Stomach (tissue), 9 donors: ENCODE results near the gene MYO3B. TPM values are rescaled to one million over a fixed set of nuclear protein-coding genes. Genes with fewer than 3 reads are reported as not detected.
"Not testable (repeated sequence)": the region's sequence is repeated elsewhere in the genome, so short reads cannot be mapped to it uniquely, and the experiment has no call there.

Experiments
- DNase-seq, 2 donors: peaks; one replicate each; pipeline versions ENCODE4 v3.0.0 to v3.0.0-alpha.2; 2013 to 2019
- H3K27ac ChIP-seq, 5 donors: fragments of 200-600 bp in 4 of 5; sonication (generic) in 4 of 5; one replicate each; pipeline ENCODE4 v1.5.1; 2013 to 2019; ENCODE audit warnings: mild to moderate bottlenecking in 1 of 5, moderate library complexity in 1 of 5
- H3K27me3 ChIP-seq, 3 donors: fragments of 200-600 bp; sonication (generic); one replicate each; pipeline ENCODE4 v1.5.1; 2017 to 2019; ENCODE audit warnings: mixed run types in 1 of 3
- H3K36me3 ChIP-seq, 4 donors: fragments of 200-600 bp; sonication (generic); 1 replicate in 3 of 4; 2 replicates in 1 of 4; pipeline ENCODE4 v1.5.1; 2016 to 2019
- H3K4me1 ChIP-seq, 4 donors: fragments of 200-600 bp; sonication (generic); one replicate each; pipeline ENCODE4 v1.5.1; 2016 to 2019
- H3K4me3 ChIP-seq, 4 donors: fragments of 200-600 bp; sonication (generic) in 3 of 4; one replicate each; pipeline ENCODE4 v1.5.1; 2016 to 2019; ENCODE audit warnings: mild to moderate bottlenecking in 1 of 4
- H3K9me3 ChIP-seq, 4 donors: fragments of 200-600 bp; sonication (generic); one replicate each; pipeline ENCODE4 v1.5.1; 2016 to 2019
- EP300 ChIP-seq: sonication (generic); formaldehyde crosslinking; IDR thresholded peaks from one replicate; pipeline ENCODE4 v1.6.1; 2017; ENCODE audit warnings: antibody characterized with exemption
- POLR2A ChIP-seq, 4 donors: fragments of 450-650 bp; IDR thresholded peaks; one replicate each; pipeline ENCODE4 v1.6.1; 2016; ENCODE audit warnings: antibody characterized with exemption in 4 of 4, control low read depth in 2 of 4, mild to moderate bottlenecking in 1 of 4, moderate library complexity in 1 of 4
- POLR2AphosphoS5 ChIP-seq, 3 donors: sonication (generic); formaldehyde crosslinking; IDR thresholded peaks; one replicate each; pipeline ENCODE4 v1.6.1; 2016; ENCODE audit warnings: antibody characterized with exemption in 3 of 3
- WGBS, 5 donors: extraction: QIAGEN DNeasy Blood & Tissue Kit in 3 of 5; methylation state at CpG; one replicate each; pipeline versions ENCODE4 v1.1.5 to v1.1.7; 2013 to 2018; 5-methylcytosine and 5-hydroxymethylcytosine counted together
- intact Hi-C: fragments of 100-400 bp; cut with DNase I; formaldehyde crosslinking; loops from one replicate; pipeline ENCODE4 v1.15.1; 2023; ENCODE audit warnings: low total_unique reads
- polyA plus RNA-seq, 3 donors: library from polyadenylated mRNA; stranded (reverse); fragments of 200-250 nt; gene quantifications; one replicate each; pipeline ENCODE4 v1.2.3, GENCODE V29; 2013
- total RNA-seq, 5 donors: library from RNA; depleted of rRNA; stranded (reverse); fragments of >200 nt; gene quantifications; one replicate each; pipeline versions ENCODE4 v1.1.0 to v1.2.3, GENCODE V29; 2014 to 2016
- TF ChIP-seq, protein P1 (sequence below), 7 experiments: fragments of 450-650 bp in 4 of 7; fragments of 200-600 bp in 3 of 7; sonication (generic) in 3 of 7; IDR thresholded peaks; one replicate each; pipeline ENCODE4 v1.5.1; 2016 to 2019; ENCODE audit warnings: antibody characterized with exemption in 7 of 7, control low read depth in 2 of 7, mild to moderate bottlenecking in 1 of 7
- donor health status: healthy with polysubstance abuse.
- donor health status: Bipolar disorder and iron deficiency.
- donor health status: healthy.

Gene MYO3B
- total and polyA plus RNA-seq, 8 donors, result 0.05 to 0.37 TPM; not detected in 6

DNA sequence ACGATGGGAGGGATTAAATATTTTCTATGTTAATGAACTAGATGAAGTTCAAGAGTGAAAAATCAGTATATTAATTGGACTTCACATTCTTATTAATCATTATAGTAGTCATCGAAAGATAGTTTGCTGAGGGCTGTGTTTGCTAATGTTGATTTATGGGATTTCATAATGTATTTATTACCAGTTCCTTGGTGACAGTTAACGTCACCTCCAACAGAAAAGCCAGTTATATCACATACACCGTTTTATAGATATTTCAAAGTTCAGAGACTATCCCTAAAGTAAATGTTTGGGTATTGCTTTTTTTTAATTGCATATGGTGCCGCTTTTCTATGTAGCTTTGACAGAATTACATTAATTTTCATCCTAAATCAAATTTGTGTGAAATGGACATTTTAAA is 487.8 kb downstream of the MYO3B start:
- WGBS, 5 donors, result 58 to 70% (median 68%) methylated on average over 5 of the region's 5 CpGs
- Histone ChIP-seq H3K9me3 (no peaks in the 10 kb centered on the region), H3K4me1 (peaks cover 0 to under 1% (median 0%) of the 10 kb centered on the region in 4 donors), H3K36me3 (no peaks in the 10 kb centered on the region), H3K27ac (no peak overlapping the region), H3K4me3 (no peak overlapping the region), H3K27me3 (no peaks in the 10 kb centered on the region)
- no peak for DNase-seq
- intact Hi-C loops, result no loop called here
- TF ChIP-seq POLR2A (IDR thresholded peaks at IDR 0.05), result no peak
- TF ChIP-seq POLR2AphosphoS5 (IDR thresholded peaks at IDR 0.05), result no peak
- no peak for TF ChIP-seq EP300
- TF ChIP-seq, protein P1, sequence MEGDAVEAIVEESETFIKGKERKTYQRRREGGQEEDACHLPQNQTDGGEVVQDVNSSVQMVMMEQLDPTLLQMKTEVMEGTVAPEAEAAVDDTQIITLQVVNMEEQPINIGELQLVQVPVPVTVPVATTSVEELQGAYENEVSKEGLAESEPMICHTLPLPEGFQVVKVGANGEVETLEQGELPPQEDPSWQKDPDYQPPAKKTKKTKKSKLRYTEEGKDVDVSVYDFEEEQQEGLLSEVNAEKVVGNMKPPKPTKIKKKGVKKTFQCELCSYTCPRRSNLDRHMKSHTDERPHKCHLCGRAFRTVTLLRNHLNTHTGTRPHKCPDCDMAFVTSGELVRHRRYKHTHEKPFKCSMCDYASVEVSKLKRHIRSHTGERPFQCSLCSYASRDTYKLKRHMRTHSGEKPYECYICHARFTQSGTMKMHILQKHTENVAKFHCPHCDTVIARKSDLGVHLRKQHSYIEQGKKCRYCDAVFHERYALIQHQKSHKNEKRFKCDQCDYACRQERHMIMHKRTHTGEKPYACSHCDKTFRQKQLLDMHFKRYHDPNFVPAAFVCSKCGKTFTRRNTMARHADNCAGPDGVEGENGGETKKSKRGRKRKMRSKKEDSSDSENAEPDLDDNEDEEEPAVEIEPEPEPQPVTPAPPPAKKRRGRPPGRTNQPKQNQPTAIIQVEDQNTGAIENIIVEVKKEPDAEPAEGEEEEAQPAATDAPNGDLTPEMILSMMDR (IDR thresholded peaks at IDR 0.05), result no peak

DNA sequence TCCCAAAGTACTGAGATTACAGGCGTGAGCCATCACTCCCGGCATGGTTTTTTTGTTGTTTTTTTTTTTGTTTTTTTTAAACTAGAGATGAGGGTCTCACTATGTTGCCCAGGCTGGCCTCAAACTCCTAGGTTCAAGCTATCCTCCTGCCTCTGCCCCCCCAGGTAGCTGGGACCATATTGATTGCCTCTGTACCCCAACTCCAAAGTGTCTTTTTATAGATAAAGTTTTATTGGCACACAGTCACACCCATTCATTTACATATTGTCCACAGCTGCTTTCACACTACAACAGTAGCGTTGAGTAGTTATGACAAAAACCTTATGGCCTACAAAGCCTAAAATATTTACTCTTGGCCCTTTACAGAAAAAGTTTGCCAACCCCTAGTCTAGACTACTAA is 492.0 kb downstream of the MYO3B start:
- H3K4me3 ChIP-seq, result no peak overlapping the region
- no peaks in the 10 kb centered on the region for H3K9me3 ChIP-seq
- H3K27me3 ChIP-seq, result no peaks in the 10 kb centered on the region
- H3K36me3 ChIP-seq, result no peaks in the 10 kb centered on the region
- WGBS, 5 donors, result 92 to 98% (median 92%) methylated on average over 3 of the region's 3 CpGs
- H3K27ac ChIP-seq, result no peak overlapping the region
- H3K4me1 ChIP-seq, result no peaks in the 10 kb centered on the region
- intact Hi-C loops, result no loop called here
- DNase-seq, result no peak
- TF ChIP-seq POLR2AphosphoS5 (IDR thresholded peaks at IDR 0.05), result no peak
- TF ChIP-seq EP300, result no peak
- TF ChIP-seq, protein P1 (IDR thresholded peaks at IDR 0.05), result no peak
- TF ChIP-seq POLR2A (IDR thresholded peaks at IDR 0.05), result no peak

DNA sequence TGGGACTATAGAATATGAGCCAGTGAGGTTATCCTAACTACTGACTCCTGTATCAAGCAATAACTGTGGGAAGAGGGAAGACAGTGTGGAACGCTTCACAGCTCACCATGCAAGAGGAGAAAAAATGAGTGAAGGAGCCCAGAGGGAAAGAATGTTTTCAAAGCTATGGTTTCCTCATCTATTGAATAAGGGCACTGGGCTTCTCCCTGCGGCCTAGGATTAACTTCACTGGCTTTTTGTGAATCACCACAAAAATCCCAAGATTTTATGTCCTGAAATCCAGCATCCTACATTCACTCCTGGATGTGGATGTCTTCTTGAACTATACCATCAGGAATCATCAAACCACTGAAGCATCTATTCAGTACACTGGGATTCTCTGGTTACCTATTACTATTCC is 492.7 kb downstream of the MYO3B start:
- Histone ChIP-seq H3K4me1 (no peaks in the 10 kb centered on the region), H3K27ac (no peak overlapping the region), H3K4me3 (no peak overlapping the region), H3K27me3 (no peaks in the 10 kb centered on the region), H3K9me3 (no peaks in the 10 kb centered on the region), H3K36me3 (no peaks in the 10 kb centered on the region)
- no peak for DNase-seq
- TF ChIP-seq POLR2AphosphoS5 (IDR thresholded peaks at IDR 0.05) (no peak), EP300 (no peak), POLR2A (IDR thresholded peaks at IDR 0.05) (no peak)
- TF ChIP-seq, protein P1 (IDR thresholded peaks at IDR 0.05), result no peak
- WGBS, 5 donors, result 86 to 97% (median 93%) methylated on average over 2 of the region's 2 CpGs
- intact Hi-C loops, result no loop called here

DNA sequence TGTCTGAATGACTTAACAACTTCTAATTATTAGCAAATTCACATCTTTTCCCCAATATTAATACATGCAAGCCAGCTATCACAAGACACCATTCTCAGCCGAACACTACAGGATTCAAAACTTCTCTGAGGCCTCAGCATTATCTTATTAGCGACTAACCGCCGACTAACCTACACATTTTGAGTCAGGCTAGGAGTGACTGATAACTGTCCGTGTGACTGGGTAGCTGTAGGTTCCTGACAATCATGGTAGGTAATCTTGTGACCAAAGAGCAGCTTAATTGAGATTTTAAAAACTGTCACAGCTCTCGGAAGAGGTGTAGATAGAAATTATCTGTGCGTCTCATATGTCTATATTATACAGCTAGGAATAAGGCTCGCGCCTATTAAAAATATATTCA is 493.1 kb downstream of the MYO3B start:
- TF ChIP-seq POLR2AphosphoS5 (IDR thresholded peaks at IDR 0.05) (no peak), POLR2A (IDR thresholded peaks at IDR 0.05) (no peak), EP300 (no peak)
- TF ChIP-seq, protein P1 (IDR thresholded peaks at IDR 0.05), result no peak
- DNase-seq, result no peak
- intact Hi-C loops, result no loop called here
- 83 to 93% (median 88%) methylated on average over 9 of the region's 9 CpGs for WGBS, 5 donors
- Histone ChIP-seq H3K9me3 (no peaks in the 10 kb centered on the region), H3K36me3 (no peaks in the 10 kb centered on the region), H3K27ac (no peak overlapping the region), H3K4me3 (no peak overlapping the region), H3K27me3 (no peaks in the 10 kb centered on the region), H3K4me1 (no peaks in the 10 kb centered on the region)

DNA sequence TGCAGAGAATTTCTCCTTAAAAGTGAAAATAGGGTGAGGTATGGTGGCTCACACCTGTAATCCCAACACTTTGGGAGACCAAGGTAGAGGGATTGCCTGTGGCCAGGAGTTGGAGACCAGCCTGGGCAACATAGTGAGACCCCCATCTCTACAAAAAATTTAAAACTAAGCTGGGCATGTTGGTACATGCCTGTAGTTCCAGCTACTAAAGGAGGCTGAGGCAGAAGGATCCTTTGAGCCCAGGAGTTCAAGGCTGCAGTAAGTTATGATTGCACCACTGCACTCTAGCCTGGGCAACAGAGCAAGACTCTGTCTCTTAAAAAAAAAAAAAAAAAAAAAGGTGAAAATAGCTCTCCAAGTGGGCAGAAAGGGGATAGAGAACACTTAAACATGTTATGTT is 496.3 kb downstream of the MYO3B start:
- intact Hi-C loops, H3K4me3 ChIP-seq, DNase-seq, H3K9me3 ChIP-seq, H3K27me3 ChIP-seq, H3K36me3 ChIP-seq, H3K27ac ChIP-seq, H3K4me1 ChIP-seq: not testable (repeated sequence)
